Stomach (tissue), 9 donors: Measurements from ENCODE around the gene ANKRD11. TPM values are rescaled to one million over a fixed set of nuclear protein-coding genes. Genes with fewer than 3 reads are reported as not detected.

ENCODE experiments used
- DNase-seq, 2 donors: peaks; one replicate each; pipeline versions ENCODE4 v3.0.0 to v3.0.0-alpha.2; 2013 to 2019
- H3K27ac ChIP-seq, 5 donors: fragments of 200-600 bp in 4 of 5; sonication (generic) in 4 of 5; one replicate each; pipeline ENCODE4 v1.5.1; 2013 to 2019; ENCODE audit warnings: mild to moderate bottlenecking in 1 of 5, moderate library complexity in 1 of 5
- H3K27me3 ChIP-seq, 3 donors: fragments of 200-600 bp; sonication (generic); one replicate each; pipeline ENCODE4 v1.5.1; 2017 to 2019; ENCODE audit warnings: mixed run types in 1 of 3
- H3K36me3 ChIP-seq, 4 donors: fragments of 200-600 bp; sonication (generic); 1 replicate in 3 of 4; 2 replicates in 1 of 4; pipeline ENCODE4 v1.5.1; 2016 to 2019
- H3K4me1 ChIP-seq, 4 donors: fragments of 200-600 bp; sonication (generic); one replicate each; pipeline ENCODE4 v1.5.1; 2016 to 2019
- H3K4me3 ChIP-seq, 4 donors: fragments of 200-600 bp; sonication (generic) in 3 of 4; one replicate each; pipeline ENCODE4 v1.5.1; 2016 to 2019; ENCODE audit warnings: mild to moderate bottlenecking in 1 of 4
- H3K9me3 ChIP-seq, 4 donors: fragments of 200-600 bp; sonication (generic); one replicate each; pipeline ENCODE4 v1.5.1; 2016 to 2019
- EP300 ChIP-seq: sonication (generic); formaldehyde crosslinking; IDR thresholded peaks from one replicate; pipeline ENCODE4 v1.6.1; 2017; ENCODE audit warnings: antibody characterized with exemption
- POLR2A ChIP-seq, 4 donors: fragments of 450-650 bp; IDR thresholded peaks; one replicate each; pipeline ENCODE4 v1.6.1; 2016; ENCODE audit warnings: antibody characterized with exemption in 4 of 4, control low read depth in 2 of 4, mild to moderate bottlenecking in 1 of 4, moderate library complexity in 1 of 4
- POLR2AphosphoS5 ChIP-seq, 3 donors: sonication (generic); formaldehyde crosslinking; IDR thresholded peaks; one replicate each; pipeline ENCODE4 v1.6.1; 2016; ENCODE audit warnings: antibody characterized with exemption in 3 of 3
- WGBS, 5 donors: extraction: QIAGEN DNeasy Blood & Tissue Kit in 3 of 5; methylation state at CpG; one replicate each; pipeline versions ENCODE4 v1.1.5 to v1.1.7; 2013 to 2018; 5-methylcytosine and 5-hydroxymethylcytosine counted together
- intact Hi-C: fragments of 100-400 bp; cut with DNase I; formaldehyde crosslinking; loops from one replicate; pipeline ENCODE4 v1.15.1; 2023; ENCODE audit warnings: low total_unique reads
- polyA plus RNA-seq, 3 donors: library from polyadenylated mRNA; stranded (reverse); fragments of 200-250 nt; gene quantifications; one replicate each; pipeline ENCODE4 v1.2.3, GENCODE V29; 2013
- total RNA-seq, 5 donors: library from RNA; depleted of rRNA; stranded (reverse); fragments of >200 nt; gene quantifications; one replicate each; pipeline versions ENCODE4 v1.1.0 to v1.2.3, GENCODE V29; 2014 to 2016
- TF ChIP-seq, protein P1 (sequence below), 7 experiments: fragments of 450-650 bp in 4 of 7; fragments of 200-600 bp in 3 of 7; sonication (generic) in 3 of 7; IDR thresholded peaks; one replicate each; pipeline ENCODE4 v1.5.1; 2016 to 2019; ENCODE audit warnings: antibody characterized with exemption in 7 of 7, control low read depth in 2 of 7, mild to moderate bottlenecking in 1 of 7
- donor health status: healthy with polysubstance abuse.
- donor health status: Bipolar disorder and iron deficiency.
- donor health status: healthy.

ANKRD11 gene
- total and polyA plus RNA-seq, 8 donors, result 25.4 to 350 (median 88.7) TPM

GRCh38 chr16:89242795-89243200 lies 247.6 kb downstream of the ANKRD11 start:
- 19 to 47% (median 35%) methylated on average over 10 to 12 of the region's 12 CpGs for WGBS, 5 donors
- Histone ChIP-seq H3K27ac (no peak overlapping the region), H3K27me3 (peaks cover 0 to 6% (median 0%) of the 10 kb centered on the region in 3 donors), H3K4me3 (no peak overlapping the region), H3K36me3 (no peaks in the 10 kb centered on the region), H3K4me1 (peaks cover 12 to 25% (median 24%) of the 10 kb centered on the region in 4 donors), H3K9me3 (peaks cover 0 to under 1% (median 0%) of the 10 kb centered on the region in 4 donors)
- TF ChIP-seq POLR2AphosphoS5 (IDR thresholded peaks at IDR 0.05) (no peak), POLR2A (IDR thresholded peaks at IDR 0.05) (no peak), EP300 (no peak)
- TF ChIP-seq, protein P1, sequence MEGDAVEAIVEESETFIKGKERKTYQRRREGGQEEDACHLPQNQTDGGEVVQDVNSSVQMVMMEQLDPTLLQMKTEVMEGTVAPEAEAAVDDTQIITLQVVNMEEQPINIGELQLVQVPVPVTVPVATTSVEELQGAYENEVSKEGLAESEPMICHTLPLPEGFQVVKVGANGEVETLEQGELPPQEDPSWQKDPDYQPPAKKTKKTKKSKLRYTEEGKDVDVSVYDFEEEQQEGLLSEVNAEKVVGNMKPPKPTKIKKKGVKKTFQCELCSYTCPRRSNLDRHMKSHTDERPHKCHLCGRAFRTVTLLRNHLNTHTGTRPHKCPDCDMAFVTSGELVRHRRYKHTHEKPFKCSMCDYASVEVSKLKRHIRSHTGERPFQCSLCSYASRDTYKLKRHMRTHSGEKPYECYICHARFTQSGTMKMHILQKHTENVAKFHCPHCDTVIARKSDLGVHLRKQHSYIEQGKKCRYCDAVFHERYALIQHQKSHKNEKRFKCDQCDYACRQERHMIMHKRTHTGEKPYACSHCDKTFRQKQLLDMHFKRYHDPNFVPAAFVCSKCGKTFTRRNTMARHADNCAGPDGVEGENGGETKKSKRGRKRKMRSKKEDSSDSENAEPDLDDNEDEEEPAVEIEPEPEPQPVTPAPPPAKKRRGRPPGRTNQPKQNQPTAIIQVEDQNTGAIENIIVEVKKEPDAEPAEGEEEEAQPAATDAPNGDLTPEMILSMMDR (IDR thresholded peaks at IDR 0.05), result no peak
- DNase-seq, result no peak
- intact Hi-C loops, result no loop called here

DNA sequence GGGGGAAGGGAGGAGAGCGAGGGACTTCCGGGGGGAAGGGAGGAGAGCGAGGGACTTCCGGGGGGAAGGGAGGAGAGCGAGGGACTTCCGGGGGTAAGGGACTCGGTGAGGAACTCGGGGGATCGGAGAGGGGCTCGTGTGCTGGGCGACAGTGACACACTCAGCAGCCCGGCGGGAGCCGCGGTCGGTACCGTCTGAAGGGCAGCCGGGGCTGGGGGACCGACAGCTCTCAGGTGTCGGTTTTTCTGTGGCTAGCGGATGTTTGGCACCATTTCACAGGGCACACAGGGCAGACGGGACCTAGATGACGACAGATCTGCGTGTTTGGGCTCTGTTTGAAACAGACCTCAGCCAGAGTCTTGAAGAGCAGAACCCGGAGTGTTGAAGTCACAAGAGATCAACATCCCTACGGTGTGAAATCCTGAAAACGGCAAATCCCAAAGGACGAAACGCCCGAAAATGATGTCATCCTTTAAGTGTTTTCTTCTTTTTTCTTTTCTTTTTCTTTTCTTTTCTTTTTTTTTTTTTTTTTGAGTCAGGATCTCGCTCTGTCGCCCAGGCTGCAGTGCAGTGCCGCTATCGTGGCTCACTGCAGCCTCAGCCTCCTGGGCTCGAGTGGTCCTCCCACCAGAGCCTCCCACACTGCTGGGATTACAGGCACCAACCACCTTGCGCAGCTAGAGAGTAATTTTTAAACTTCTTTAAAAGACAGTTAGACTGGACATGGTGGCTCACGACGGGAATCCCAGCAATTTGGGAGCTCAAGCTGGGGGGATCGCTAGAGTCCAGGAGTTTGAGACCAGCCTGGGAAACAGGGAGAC lies 249.0 kb downstream of the ANKRD11 start:
- Histone ChIP-seq H3K36me3 (no peaks in the 10 kb centered on the region), H3K27ac (peak overlapping the region; percentile 95 to 97 (median 96)), H3K4me3 (peak overlapping the region; percentile 53 to 76 (median 68)), H3K4me1 (peaks cover 5 to 14% (median 13%) of the 10 kb centered on the region in 4 donors), H3K27me3 (no peaks in the 10 kb centered on the region), H3K9me3 (no peaks in the 10 kb centered on the region)
- intact Hi-C loops, result no loop called here
- TF ChIP-seq, protein P1 (IDR thresholded peaks at IDR 0.05), result no peak
- TF ChIP-seq POLR2AphosphoS5 (IDR thresholded peaks at IDR 0.05), result peak; percentile 50 to 85 (median 67)
- TF ChIP-seq POLR2A (IDR thresholded peaks at IDR 0.05), result peak in 2 of 4 donors; percentile 46 to 77
- 3 to 20% (median 6%) methylated on average over 19 to 38 of the region's 39 CpGs for WGBS, 5 donors
- peak; percentile 65 to 93 for DNase-seq

DNA sequence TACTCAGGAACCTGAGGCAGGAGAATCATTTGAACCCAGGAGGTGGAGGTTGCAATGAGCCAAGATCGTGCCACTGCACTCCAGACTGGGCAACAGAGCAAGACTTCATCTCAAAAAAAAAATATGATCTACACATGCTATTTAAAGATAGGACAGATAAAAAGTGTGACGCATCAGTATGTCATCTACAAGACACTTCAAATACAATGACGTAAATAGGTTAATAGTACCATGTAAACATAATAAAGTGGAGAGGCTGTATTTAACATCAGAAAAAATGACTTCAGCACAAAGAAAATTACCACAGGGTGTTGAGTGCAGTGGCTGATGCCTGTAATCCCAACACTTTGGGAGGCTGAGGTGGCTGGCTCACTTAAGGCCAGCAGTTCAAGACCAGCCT lies 252.6 kb downstream of the ANKRD11 start:
- intact Hi-C loops, result no loop called here
- DNase-seq, result no peak
- 87 to 96% (median 88%) methylated on average over 3 of the region's 3 CpGs for WGBS, 5 donors

DNA sequence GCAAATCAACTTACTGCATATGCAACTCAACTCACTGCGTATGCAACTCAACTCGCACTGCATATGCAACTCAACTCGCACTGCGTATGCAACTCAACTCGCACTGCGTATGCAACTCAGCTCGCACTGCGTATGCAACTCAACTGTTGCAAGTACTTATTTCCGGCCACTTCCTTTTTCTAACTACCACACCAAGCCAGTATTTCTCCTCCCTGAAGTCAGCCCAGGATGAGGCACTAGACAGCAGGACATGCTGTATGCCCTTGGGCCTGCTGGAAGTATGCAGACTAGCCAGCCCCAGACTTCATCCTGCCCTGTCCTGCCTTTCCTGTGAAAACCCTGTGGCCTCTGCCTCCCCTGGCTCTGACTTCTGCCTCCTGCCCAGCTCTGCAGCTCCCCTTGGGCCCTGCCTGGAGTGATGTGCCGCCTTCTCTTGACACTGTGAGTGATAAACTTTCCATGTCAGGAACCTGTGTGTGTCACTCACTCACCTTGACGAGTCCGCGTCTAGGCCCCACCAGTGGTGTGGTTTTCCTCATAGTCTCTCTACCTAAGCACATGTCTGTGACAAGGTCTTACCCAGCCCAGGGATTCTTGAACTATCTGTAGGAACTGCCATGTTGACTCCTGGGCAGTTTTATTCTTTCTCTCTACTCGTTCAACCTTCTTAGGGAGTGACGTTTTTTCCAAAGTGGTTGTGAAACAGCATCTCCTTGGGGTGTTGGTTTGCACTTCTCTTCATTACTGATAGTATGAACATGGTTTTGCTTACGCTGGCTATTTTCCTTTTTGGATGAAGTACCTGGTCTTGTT lies 256.5 kb downstream of the ANKRD11 start:
- H3K36me3 ChIP-seq, result peaks cover 20 to 59% (median 58%) of the 10 kb centered on the region in 4 donors

More for the DNA sequence above, 252.6 kb downstream of the ANKRD11 start:
- H3K27me3 ChIP-seq, result no peaks in the 10 kb centered on the region
- no peaks in the 10 kb centered on the region for H3K9me3 ChIP-seq
- no peak overlapping the region for H3K27ac ChIP-seq
- H3K36me3 ChIP-seq, result peaks cover 0 to 21% (median 19%) of the 10 kb centered on the region in 4 donors
- TF ChIP-seq POLR2AphosphoS5 (IDR thresholded peaks at IDR 0.05) (no peak), EP300 (no peak), POLR2A (IDR thresholded peaks at IDR 0.05) (no peak)
- TF ChIP-seq, protein P1 (IDR thresholded peaks at IDR 0.05), result no peak
- peaks cover 5 to 13% (median 13%) of the 10 kb centered on the region in 4 donors for H3K4me1 ChIP-seq
- H3K4me3 ChIP-seq, result no peak overlapping the region

More for the DNA sequence above, 256.5 kb downstream of the ANKRD11 start:
- Histone ChIP-seq H3K4me3 (no peak overlapping the region), H3K9me3 (no peaks in the 10 kb centered on the region), H3K27ac (no peak overlapping the region), H3K27me3 (no peaks in the 10 kb centered on the region), H3K4me1 (no peaks in the 10 kb centered on the region)
- TF ChIP-seq POLR2A (IDR thresholded peaks at IDR 0.05) (no peak), POLR2AphosphoS5 (IDR thresholded peaks at IDR 0.05) (no peak), EP300 (no peak)
- TF ChIP-seq, protein P1 (IDR thresholded peaks at IDR 0.05), result no peak
- DNase-seq, result no peak
- 94 to 96% (median 95%) methylated on average over 16 of the region's 16 CpGs for WGBS, 5 donors
- intact Hi-C loops, result no loop called here
